Measurements from ENCODE around the gene IMMT.

Gene IMMT

DNA sequence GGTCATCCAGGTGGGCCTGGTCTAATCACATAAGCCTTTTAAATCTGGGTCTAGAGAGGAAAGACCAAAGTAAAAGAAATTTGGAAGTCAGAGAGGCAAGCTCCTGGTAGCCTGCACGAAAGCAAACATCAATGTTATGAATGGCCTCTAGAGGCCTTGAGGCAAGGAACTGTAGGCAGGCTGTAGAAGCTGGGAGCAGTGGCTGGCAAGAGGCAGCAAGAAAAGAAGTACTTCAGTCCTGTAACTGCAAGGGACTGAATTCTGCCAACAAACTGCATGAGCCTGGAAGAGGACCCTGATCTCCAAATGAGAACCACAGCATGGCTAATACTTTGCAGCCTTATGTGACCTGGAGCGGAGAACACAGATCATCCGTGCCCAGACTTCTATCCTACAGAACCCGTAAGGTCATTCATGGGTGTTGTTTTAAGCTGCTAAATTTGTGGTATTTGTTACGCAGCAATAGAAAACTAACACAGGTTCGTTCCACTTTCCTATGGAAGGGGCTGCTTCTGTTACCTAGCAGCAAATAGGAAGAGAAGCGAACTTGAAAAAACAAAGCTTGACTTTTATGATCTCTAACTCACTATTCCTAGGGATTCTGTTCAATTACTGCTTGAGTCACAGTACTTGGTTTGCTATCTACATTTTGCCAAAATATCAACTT lies 1.2 kb downstream of the IMMT start:
- H3K4me3 Mint-ChIP-seq: peak overlapping the region; percentile 95
- peaks cover 8% of the 10 kb centered on the region for H3K36me3 Mint-ChIP-seq
- no peaks in the 10 kb centered on the region for H3K9me3 Mint-ChIP-seq
- peak overlapping the region; percentile 98 for H3K27ac Mint-ChIP-seq
- peaks cover 61% of the 10 kb centered on the region for H3K4me1 Mint-ChIP-seq
- no peaks in the 10 kb centered on the region for H3K27me3 Mint-ChIP-seq

GRCh38 chr2:86189782-86190416 lies 5.4 kb downstream of the IMMT start:
- Mint-ChIP-seq H3K9me3 (no peaks in the 10 kb centered on the region), H3K36me3 (peaks cover 8% of the 10 kb centered on the region), H3K27ac (no peak overlapping the region), H3K4me1 (peaks cover 87% of the 10 kb centered on the region), H3K4me3 (peak overlapping the region; percentile 45), H3K27me3 (no peaks in the 10 kb centered on the region)

DNA sequence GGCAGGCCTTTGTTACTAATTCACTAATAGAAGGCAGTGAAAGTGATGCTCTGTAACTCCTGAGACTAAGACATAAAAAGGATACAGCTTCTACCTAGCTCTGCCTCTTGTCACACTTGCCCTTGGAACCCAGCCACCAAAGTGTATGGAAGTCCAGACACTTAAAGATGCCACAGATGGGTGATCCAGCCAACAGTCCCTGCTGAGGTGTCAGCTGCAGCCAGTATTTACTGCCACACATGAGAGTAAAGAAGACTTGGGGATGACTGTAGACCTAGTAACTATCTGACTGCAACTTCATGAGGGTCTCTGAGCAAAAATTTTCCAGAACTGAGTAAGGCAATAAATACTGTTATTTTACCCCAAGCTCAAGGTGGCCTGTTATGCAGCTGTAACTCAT lies 8.8 kb downstream of the IMMT start:
- Mint-ChIP-seq H3K27me3 (no peaks in the 10 kb centered on the region), H3K4me3 (peak overlapping the region; percentile 3), H3K4me1 (peaks cover 90% of the 10 kb centered on the region), H3K27ac (peak overlapping the region; percentile 97), H3K36me3 (peaks cover 3% of the 10 kb centered on the region), H3K9me3 (no peaks in the 10 kb centered on the region)

- Mint-ChIP-seq H3K4me1 (peaks cover 83% of the 10 kb centered on the region), H3K27me3 (no peaks in the 10 kb centered on the region), H3K4me3 (peak overlapping the region; percentile 84)
These were observed 9.6 kb downstream of the IMMT start for GRCh38 chr2:86185517-86186212.

DNA sequence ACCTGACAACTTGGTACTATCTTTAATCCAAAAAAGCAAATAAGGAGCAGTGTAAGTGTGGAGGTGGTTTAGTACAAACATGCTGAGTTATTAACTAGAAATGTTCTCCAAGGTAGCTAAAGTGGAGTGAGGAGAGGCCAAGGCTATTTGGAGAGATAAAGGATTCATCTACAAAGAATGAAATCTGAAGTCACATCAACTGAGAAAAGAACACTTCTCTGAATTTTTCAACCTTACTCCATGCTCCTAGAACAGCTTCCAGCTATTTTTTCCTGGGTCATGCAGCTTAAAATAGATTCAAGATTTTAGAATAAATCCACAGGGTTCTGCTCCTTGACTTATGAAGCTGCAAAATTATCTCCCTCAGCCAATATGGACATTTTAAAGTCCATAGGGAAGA lies 18.7 kb downstream of the IMMT start:
- no peak overlapping the region for H3K27ac Mint-ChIP-seq
- no peak overlapping the region for H3K4me3 Mint-ChIP-seq
- peaks cover 21% of the 10 kb centered on the region for H3K36me3 Mint-ChIP-seq
- H3K27me3 Mint-ChIP-seq: no peaks in the 10 kb centered on the region
- H3K4me1 Mint-ChIP-seq: peaks cover 36% of the 10 kb centered on the region
- no peaks in the 10 kb centered on the region for H3K9me3 Mint-ChIP-seq

More at GRCh38 chr2:86185517-86186212, 9.6 kb downstream of the IMMT start:
- Mint-ChIP-seq H3K9me3 (no peaks in the 10 kb centered on the region), H3K27ac (peak overlapping the region; percentile 97), H3K36me3 (peaks cover 3% of the 10 kb centered on the region)

DNA sequence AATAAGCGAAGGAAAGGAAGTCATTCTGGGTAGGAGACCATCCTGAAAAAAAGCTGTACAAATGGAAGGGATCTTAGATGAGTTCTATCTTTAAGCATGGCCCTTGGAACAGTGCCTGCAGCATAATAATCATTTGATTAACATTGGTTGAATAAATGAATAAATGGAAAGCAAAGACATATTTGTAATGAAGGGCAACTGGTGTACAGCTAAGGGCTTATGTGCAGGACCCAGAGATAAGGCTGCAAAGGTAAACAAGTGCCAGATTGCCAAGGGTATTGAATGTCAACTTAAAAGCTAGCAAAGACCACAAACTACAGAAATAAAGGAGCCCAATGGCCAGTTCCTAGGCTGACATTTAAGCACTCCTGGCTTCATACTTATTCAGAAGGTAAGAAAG lies 19.4 kb downstream of the IMMT start:
- Mint-ChIP-seq H3K27me3 (no peaks in the 10 kb centered on the region), H3K36me3 (peaks cover 25% of the 10 kb centered on the region), H3K4me1 (peaks cover 33% of the 10 kb centered on the region), H3K27ac (no peak overlapping the region), H3K4me3 (no peak overlapping the region), H3K9me3 (no peaks in the 10 kb centered on the region)

- no peak overlapping the region for H3K27ac Mint-ChIP-seq
- peaks cover 33% of the 10 kb centered on the region for H3K4me1 Mint-ChIP-seq
- H3K9me3 Mint-ChIP-seq: no peaks in the 10 kb centered on the region
- H3K27me3 Mint-ChIP-seq: no peaks in the 10 kb centered on the region
- H3K4me3 Mint-ChIP-seq: no peak overlapping the region
- H3K36me3 Mint-ChIP-seq: peaks cover 25% of the 10 kb centered on the region
These were observed 20.8 kb downstream of the IMMT start for GRCh38 chr2:86174445-86174844.

- peaks cover 31% of the 10 kb centered on the region for H3K36me3 Mint-ChIP-seq
- peak overlapping the region; percentile 8 for H3K27ac Mint-ChIP-seq
These were observed 22.7 kb downstream of the IMMT start for GRCh38 chr2:86172610-86173009.

DNA sequence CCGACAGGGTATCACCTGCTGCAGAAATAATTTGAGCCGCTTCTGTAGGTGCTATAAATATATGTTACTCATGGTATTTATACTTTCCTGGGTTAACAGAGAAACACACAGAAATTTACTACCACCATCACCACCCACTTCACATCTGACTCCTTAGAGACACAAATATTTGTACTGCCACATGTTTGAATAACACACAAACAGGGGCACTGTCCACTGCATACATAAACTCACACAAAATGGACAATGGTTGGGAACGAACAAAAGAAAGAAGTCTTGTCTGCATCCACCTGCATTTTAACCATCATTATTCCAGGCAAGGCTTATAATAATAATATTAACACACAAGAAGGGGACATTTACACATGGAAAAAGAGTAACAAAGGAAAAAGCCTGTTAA lies 24.0 kb downstream of the IMMT start:
- peaks cover 30% of the 10 kb centered on the region for H3K36me3 Mint-ChIP-seq

More at GRCh38 chr2:86172610-86173009, 22.7 kb downstream of the IMMT start:
- H3K9me3 Mint-ChIP-seq: no peaks in the 10 kb centered on the region
- peaks cover 33% of the 10 kb centered on the region for H3K4me1 Mint-ChIP-seq
- H3K4me3 Mint-ChIP-seq: no peak overlapping the region
- H3K27me3 Mint-ChIP-seq: no peaks in the 10 kb centered on the region

GRCh38 chr2:86170449-86170848 lies 24.8 kb downstream of the IMMT start:
- no peak overlapping the region for H3K4me3 Mint-ChIP-seq
- no peaks in the 10 kb centered on the region for H3K9me3 Mint-ChIP-seq
- H3K4me1 Mint-ChIP-seq: peaks cover 18% of the 10 kb centered on the region
- peaks cover 26% of the 10 kb centered on the region for H3K36me3 Mint-ChIP-seq
- H3K27me3 Mint-ChIP-seq: no peaks in the 10 kb centered on the region
- H3K27ac Mint-ChIP-seq: no peak overlapping the region

More for the DNA sequence above, 24.0 kb downstream of the IMMT start:
- H3K9me3 Mint-ChIP-seq: no peaks in the 10 kb centered on the region
- no peak overlapping the region for H3K4me3 Mint-ChIP-seq
- no peaks in the 10 kb centered on the region for H3K27me3 Mint-ChIP-seq
- peaks cover 26% of the 10 kb centered on the region for H3K4me1 Mint-ChIP-seq
- no peak overlapping the region for H3K27ac Mint-ChIP-seq

GRCh38 chr2:86160156-86160952 lies 34.9 kb downstream of the IMMT start:
- Mint-ChIP-seq H3K36me3 (peaks cover 14% of the 10 kb centered on the region), H3K27me3 (no peaks in the 10 kb centered on the region), H3K9me3 (no peaks in the 10 kb centered on the region), H3K4me3 (no peak overlapping the region), H3K27ac (no peak overlapping the region), H3K4me1 (no peaks in the 10 kb centered on the region)

GRCh38 chr2:86158286-86158685 lies 37.0 kb downstream of the IMMT start:
- Mint-ChIP-seq H3K9me3 (no peaks in the 10 kb centered on the region), H3K4me3 (no peak overlapping the region), H3K27me3 (no peaks in the 10 kb centered on the region), H3K36me3 (peaks cover 12% of the 10 kb centered on the region), H3K4me1 (no peaks in the 10 kb centered on the region), H3K27ac (no peak overlapping the region)

DNA sequence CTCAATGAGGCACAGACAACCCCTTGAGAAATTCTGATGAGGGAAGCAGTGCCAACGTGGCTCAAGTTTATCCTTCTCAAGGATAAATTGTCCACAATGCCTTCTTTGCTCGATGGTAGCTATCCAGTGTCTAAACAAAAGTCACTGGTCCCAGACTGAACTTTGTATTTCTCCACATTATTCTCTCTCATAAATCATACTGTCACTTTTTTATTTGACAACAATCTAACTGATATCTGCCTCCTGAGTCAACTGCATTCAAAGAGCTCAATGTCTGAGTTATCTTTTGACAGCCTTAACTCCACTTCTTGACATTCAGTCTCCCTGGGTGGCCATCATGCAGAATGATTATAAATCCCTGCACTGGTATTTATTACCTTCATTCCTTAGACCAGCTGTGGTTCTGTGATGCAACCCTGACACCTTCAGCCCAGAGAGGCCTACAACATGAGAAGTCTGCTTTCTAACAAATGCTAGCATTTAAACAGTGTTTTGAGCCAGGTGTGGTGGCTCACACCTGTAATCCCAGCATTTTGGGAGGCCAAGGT lies 38.2 kb downstream of the IMMT start:
- H3K36me3 Mint-ChIP-seq: peaks cover 15% of the 10 kb centered on the region
- no peak overlapping the region for H3K4me3 Mint-ChIP-seq
- no peaks in the 10 kb centered on the region for H3K4me1 Mint-ChIP-seq
- no peak overlapping the region for H3K27ac Mint-ChIP-seq
- no peaks in the 10 kb centered on the region for H3K27me3 Mint-ChIP-seq
- H3K9me3 Mint-ChIP-seq: no peaks in the 10 kb centered on the region

DNA sequence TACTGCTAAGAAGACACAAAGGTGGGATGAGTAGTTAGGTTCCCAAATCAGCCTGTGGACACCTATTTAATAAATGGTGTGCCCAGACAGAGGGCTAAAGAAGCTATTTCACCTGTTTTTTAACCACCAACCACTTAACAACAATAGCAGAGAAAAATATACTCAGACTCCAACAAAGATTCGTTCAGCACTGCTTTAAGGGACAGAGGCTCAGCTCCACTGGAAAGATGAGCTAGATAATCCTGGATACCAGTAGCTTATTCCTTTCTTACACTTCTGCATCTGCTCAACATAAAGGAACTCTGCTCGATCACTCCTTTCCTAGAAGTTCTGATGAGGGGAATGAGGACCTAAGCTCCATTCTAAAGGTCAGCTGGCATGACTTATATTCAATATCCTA lies 44.8 kb downstream of the IMMT start:
- Mint-ChIP-seq H3K36me3 (peaks cover 13% of the 10 kb centered on the region), H3K4me1 (no peaks in the 10 kb centered on the region), H3K27ac (no peak overlapping the region), H3K27me3 (no peaks in the 10 kb centered on the region), H3K9me3 (no peaks in the 10 kb centered on the region), H3K4me3 (no peak overlapping the region)

GRCh38 chr2:86147793-86148192 lies 47.5 kb downstream of the IMMT start:
- Mint-ChIP-seq H3K9me3 (no peaks in the 10 kb centered on the region), H3K27ac (peak overlapping the region; percentile 43), H3K27me3 (no peaks in the 10 kb centered on the region), H3K36me3 (peaks cover 13% of the 10 kb centered on the region), H3K4me1 (no peaks in the 10 kb centered on the region), H3K4me3 (no peak overlapping the region)
